Measurements from ENCODE around the gene CARMIL1. TPM values are rescaled to one million over a fixed set of nuclear protein-coding genes. Genes with fewer than 3 reads are reported as not detected.

The CARMIL1 gene
- total RNA-seq, 1 experiment from 2014 or later, result 23.6 TPM

DNA sequence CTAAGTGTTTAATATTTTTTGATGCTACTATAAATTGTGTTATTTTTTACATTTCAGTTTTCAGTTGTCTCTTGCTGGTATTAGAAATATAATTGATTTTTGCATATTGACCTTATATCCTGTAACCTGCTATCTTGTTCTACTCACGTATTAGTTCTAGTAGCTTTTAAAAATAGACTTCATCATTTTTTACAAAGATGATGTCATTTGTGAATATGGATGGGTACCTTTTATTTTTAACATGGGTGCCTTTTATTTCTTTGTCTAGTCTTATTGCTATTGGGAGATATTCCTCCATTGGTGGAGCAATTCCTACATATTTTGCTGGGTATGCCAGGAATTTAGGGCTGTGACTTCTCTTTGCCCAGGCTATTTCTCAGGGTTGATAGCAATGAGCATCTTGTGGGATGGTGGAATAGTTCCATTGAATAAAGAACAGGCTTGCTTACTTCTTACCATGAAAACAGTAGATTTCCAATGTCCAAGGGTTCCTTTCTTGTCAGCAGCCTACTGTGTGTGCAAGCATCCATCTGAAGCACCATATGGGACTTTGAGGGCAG lies 149.7 kb downstream of the CARMIL1 start:
- no CpG with 5 or more reads among the region's 1 CpG for WGBS (ENCODE audit: extremely low coverage, insufficient read length, low lambda C conversion rate)
- DNase-seq, result no peak
- H2AFZ ChIP-seq (ENCODE audit: low read length), result no peak overlapping the region
- H3K36me3 Mint-ChIP-seq (ENCODE audit: insufficient read depth in 1 of 3, low read depth in 3 of 3), result no peaks in the 10 kb centered on the region
- no peak overlapping the region for H3K9ac ChIP-seq (ENCODE audit: extremely low read depth, insufficient read length, low read length)
- peaks cover 3% of the 10 kb centered on the region; the same call in 1 of the 2 replicates for H3K4me1 ChIP-seq (ENCODE audit: insufficient read depth, low read length)
- TF ChIP-seq CTCF (conservative IDR thresholded peaks at IDR 0.05), result no peak
- no peak overlapping the region for H3K23ac ChIP-seq (ENCODE audit: insufficient read length, low read depth, low read length)
- H3K18ac ChIP-seq (ENCODE audit: insufficient read length, low read depth, low read length), result no peak overlapping the region
- H3K27ac Mint-ChIP-seq, result no peak overlapping the region
- no peaks in the 10 kb centered on the region for H3K9me3 ChIP-seq (ENCODE audit: control insufficient read depth, low read depth, low read length)
- H3K79me2 ChIP-seq (ENCODE audit: insufficient read depth, low read length), result no peaks in the 10 kb centered on the region
- H3K4me1 Mint-ChIP-seq, result peaks cover 15 to 17% of the 10 kb centered on the region in 2 experiments
- H2BK12ac ChIP-seq (ENCODE audit: insufficient read length, low read depth, low read length), result no peak overlapping the region
- no peak overlapping the region for H3K4me3 Mint-ChIP-seq
- H3K56ac ChIP-seq (ENCODE audit: insufficient read length, low read depth, low read length), result no peak overlapping the region
- H3K27me3 Mint-ChIP-seq (ENCODE audit: low read depth), result no peaks in the 10 kb centered on the region
- H2AK5ac ChIP-seq (ENCODE audit: insufficient read length, low read length), result no peak overlapping the region
- no peak overlapping the region for H3K14ac ChIP-seq (ENCODE audit: insufficient read depth, low read length)
- H4K5ac ChIP-seq (ENCODE audit: insufficient read length, low read depth, low read length), result no peak overlapping the region
- H2BK15ac ChIP-seq (ENCODE audit: low read depth, low read length), result no peak overlapping the region
- no peak overlapping the region for H2BK5ac ChIP-seq (ENCODE audit: insufficient read length, low read length)
- no peak overlapping the region for H3K27ac ChIP-seq (ENCODE audit: insufficient read length, low read depth, low read length)
- H4K8ac ChIP-seq (replicated peaks; ENCODE audit: insufficient read length, low read depth, low read length), result no peak overlapping the region
- H3K4ac ChIP-seq (ENCODE audit: low read depth, low read length), result no peak overlapping the region
- no peaks in the 10 kb centered on the region for H3K79me1 ChIP-seq (ENCODE audit: insufficient read depth, low read depth, low read length, poor library complexity, severe bottlenecking)
- H2BK120ac ChIP-seq (ENCODE audit: low read depth, low read length, poor library complexity, severe bottlenecking), result no peak overlapping the region
- no peaks in the 10 kb centered on the region for H3K23me2 ChIP-seq (ENCODE audit: insufficient read length, low read depth, low read length, poor library complexity, severe bottlenecking)
- H3T11ph ChIP-seq (ENCODE audit: low read length), result no peak overlapping the region
- H3K27me3 ChIP-seq (ENCODE audit: insufficient read depth, low read length), result no peaks in the 10 kb centered on the region
- no peak overlapping the region for H4K91ac ChIP-seq (ENCODE audit: insufficient read length, low read depth, low read length)
- no peaks in the 10 kb centered on the region for H4K20me1 ChIP-seq (ENCODE audit: control insufficient read depth, insufficient read depth, insufficient read length)
- no peak overlapping the region for H3K4me2 ChIP-seq (ENCODE audit: insufficient read depth, insufficient read length, low read length)
- no peaks in the 10 kb centered on the region for H3K9me3 Mint-ChIP-seq
- no peak overlapping the region for H2BK20ac ChIP-seq (ENCODE audit: low read depth, low read length, poor library complexity, severe bottlenecking)

Measured in H9 (cell line).